Fibroblast of villous mesenchyme (primary cell): ENCODE data around the gene APBA3. TPM values are rescaled to one million over a fixed set of nuclear protein-coding genes. Genes with fewer than 3 reads are reported as not detected.

Experiments
- DNase-seq: peaks from one replicate; pipeline ENCODE4 v3.0.0-alpha.2; 2010; ENCODE audit warnings: low read depth
- H3K4me3 ChIP-seq: 2 replicates; pipeline ENCODE4 v1.5.1; 2011; ENCODE audit warnings: low read depth, mild to moderate bottlenecking, low read length
- CTCF ChIP-seq: IDR thresholded peaks from 2 replicates; pipeline ENCODE4 v1.5.1; 2012; ENCODE audit warnings: low read depth, mild to moderate bottlenecking, low read length; ENCODE audit not compliant: insufficient read depth
- total RNA-seq: library from RNA; depleted of rRNA; stranded (reverse); fragments of >200 nt; gene quantifications from 2 replicates; pipeline ENCODE4 v1.2.3, GENCODE V29; 2012

APBA3 gene
- total RNA-seq, 1 donor: 19.4 TPM

- no peak overlapping the region for H3K4me3 ChIP-seq
- no peak for DNase-seq
- TF ChIP-seq CTCF: no peak
These were observed 36.6 kb upstream of the APBA3 start for GRCh38 chr19:3798137-3798536.

- no peak for DNase-seq
- no peak for TF ChIP-seq CTCF
- no peak overlapping the region for H3K4me3 ChIP-seq
These were observed 34.9 kb upstream of the APBA3 start for GRCh38 chr19:3796358-3796757.

GRCh38 chr19:3793799-3794198 lies 32.3 kb upstream of the APBA3 start:
- DNase-seq: no peak
- H3K4me3 ChIP-seq: no peak overlapping the region
- TF ChIP-seq CTCF: no peak

GRCh38 chr19:3792114-3792513 lies 30.6 kb upstream of the APBA3 start:
- no peak overlapping the region for H3K4me3 ChIP-seq
- DNase-seq: no peak
- TF ChIP-seq CTCF: no peak

GRCh38 chr19:3790941-3791340 lies 29.4 kb upstream of the APBA3 start:
- DNase-seq: no peak
- no peak overlapping the region for H3K4me3 ChIP-seq
- TF ChIP-seq CTCF: no peak

DNA sequence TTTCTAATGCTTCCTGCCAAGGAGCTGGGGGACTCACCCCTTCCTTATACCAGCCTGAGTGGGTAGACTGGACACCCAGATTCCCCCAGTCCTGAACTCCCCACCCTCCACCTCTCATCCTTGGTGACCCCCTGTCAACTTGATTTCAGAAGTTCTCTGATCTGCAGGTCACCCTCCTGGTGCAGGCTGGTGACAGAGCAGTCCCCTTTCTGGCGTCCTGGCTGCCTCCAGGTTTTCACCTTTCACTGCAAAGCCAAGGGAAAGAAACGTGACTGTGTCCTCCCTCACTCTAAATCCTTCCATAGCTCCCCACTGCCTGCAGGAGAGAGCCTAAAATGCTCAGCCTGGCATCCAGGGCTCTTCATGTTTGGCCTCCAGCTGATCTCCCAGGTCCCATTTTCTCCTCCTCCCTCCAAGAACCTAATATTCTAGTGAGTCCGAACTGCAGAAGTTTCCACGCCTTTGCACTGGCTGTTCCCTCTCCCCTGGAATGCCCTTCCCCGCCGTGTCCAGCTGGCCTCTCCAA lies 28.8 kb upstream of the APBA3 start:
- no peak overlapping the region for H3K4me3 ChIP-seq
- DNase-seq: no peak
- TF ChIP-seq CTCF: no peak
